Frontal cortex (tissue), 4 donors: ENCODE measurements around the gene TSPAN6. TPM values are rescaled to one million over a fixed set of nuclear protein-coding genes. Genes with fewer than 3 reads are reported as not detected.

Source experiments
- DNase-seq, 2 donors: peaks; one replicate each; pipeline ENCODE4 v3.0.0; 2012; ENCODE audit warnings: low spot score in 2 of 2
- FAIRE-seq: peaks from 2 replicates; lab custom pipeline; 2012; peaks lifted over from hg19 to GRCh38; lab: Jason Lieb, UNC
- total RNA-seq: library from RNA; depleted of rRNA; stranded (reverse); fragments of >200 nt; gene quantifications from one replicate; pipeline ENCODE4 v1.2.3, GENCODE V29; 2014
- donor health status: control.
- donor health status: control.
- donor health status: control.

Gene TSPAN6
- total RNA-seq, 1 donor from 2014 or later: 33.0 TPM

DNA sequence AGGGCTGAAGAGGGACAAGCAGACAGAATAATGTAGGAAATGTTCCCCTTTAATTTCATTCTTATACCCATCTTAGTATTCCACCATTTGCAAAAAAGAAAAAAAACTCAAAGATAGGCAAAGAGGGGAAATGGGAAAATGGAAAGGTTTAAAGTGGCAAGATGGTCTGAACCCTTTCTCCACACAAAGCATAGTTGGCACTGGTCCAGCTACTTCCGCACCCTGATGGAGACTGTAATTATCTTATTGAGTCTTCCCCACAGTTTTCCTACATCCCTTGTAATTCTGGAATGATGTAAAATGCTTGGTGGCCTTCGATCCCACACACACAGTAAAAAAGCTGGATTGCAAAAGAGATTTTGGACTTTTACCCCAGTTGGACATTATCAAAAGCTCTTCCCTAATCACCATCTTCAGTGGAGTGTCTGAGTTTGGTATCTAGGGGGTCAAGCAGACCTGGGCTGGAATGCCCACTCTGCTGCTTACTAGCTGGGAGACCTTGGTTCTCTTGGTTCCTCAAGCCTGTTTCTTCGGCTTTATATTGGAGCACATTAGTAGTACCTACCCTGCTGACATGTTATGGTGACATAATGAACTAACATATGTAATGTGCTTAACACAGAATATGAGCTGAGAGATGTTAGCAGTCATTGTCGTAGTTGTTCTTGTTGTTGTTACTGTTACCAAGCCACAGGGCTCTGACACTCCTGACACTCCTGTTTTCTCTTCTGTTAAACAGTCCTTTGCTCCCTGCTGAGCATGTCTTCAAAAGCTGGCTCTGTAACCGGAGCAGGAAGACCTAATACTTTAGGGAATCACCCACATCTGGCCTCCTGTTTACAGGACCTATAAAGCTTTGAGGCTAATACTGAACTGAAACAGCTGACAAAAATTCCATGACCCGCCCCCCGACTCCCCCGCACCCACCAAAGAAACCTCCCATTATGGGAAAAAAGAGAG lies 12.1 kb upstream of the TSPAN6 start:
- no peak for FAIRE-seq

DNA sequence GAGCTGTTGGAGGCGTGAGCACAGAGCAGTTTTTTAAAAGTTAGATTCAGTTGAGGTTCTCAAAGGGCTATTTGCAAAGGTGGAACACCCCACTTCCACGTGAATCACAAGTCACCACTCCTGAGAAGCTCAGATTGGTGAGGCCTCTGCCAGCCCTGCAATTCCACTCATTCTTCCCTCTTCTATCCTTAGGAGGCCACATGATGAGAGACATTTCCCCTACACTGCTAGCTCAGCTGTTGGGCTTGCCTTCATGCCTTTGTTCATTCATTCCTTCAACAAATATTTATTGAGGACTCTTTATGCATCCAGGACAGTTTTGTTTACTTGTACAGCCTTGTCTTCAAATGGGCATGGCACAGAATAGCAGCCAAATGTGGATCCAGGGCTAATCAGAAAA lies 11.1 kb upstream of the TSPAN6 start:
- no peak for FAIRE-seq

More for the DNA sequence above, 12.1 kb upstream of the TSPAN6 start:
- DNase-seq: no peak

DNA sequence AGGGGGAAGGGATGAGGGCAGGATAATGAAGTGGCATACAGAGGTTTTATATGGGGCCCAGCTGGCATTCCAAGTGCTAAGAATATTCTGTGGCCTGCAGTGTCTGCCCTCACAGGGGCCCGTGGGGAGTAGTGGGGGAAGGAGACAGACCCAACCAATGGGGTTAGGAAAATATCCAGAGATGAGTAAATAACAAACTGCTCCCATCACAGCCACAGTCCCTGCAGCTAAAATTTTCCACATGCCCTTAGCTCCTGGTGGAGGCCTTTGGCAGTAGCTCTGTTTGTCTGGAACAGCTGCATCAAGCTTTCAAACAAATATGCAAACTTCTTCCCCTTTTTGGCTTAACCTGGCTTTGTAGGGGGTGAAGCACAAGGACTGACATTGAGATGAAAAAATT lies 10.5 kb upstream of the TSPAN6 start:
- no peak for DNase-seq
- FAIRE-seq: no peak

More for the DNA sequence above, 11.1 kb upstream of the TSPAN6 start:
- DNase-seq: no peak

DNA sequence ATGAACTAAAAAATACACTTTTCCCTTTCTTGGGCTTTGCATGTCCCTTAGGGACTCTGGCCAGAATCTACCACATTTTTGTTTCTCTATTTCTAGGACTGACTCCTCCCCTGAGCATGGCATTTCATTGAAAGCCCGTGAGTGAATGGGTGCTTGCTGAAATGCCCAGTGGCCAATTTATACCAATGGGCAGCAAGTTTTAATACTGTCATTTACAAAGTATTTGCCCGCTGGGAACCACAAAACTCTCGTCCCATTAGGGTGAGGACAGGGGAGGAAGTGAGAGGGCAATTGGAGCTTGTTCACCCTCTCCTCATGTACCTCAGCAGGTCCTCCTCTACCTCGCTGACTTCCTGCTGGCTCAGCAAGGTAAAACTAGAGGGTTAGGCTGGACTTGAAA lies 8.5 kb upstream of the TSPAN6 start:
- DNase-seq: no peak
- no peak for FAIRE-seq

DNA sequence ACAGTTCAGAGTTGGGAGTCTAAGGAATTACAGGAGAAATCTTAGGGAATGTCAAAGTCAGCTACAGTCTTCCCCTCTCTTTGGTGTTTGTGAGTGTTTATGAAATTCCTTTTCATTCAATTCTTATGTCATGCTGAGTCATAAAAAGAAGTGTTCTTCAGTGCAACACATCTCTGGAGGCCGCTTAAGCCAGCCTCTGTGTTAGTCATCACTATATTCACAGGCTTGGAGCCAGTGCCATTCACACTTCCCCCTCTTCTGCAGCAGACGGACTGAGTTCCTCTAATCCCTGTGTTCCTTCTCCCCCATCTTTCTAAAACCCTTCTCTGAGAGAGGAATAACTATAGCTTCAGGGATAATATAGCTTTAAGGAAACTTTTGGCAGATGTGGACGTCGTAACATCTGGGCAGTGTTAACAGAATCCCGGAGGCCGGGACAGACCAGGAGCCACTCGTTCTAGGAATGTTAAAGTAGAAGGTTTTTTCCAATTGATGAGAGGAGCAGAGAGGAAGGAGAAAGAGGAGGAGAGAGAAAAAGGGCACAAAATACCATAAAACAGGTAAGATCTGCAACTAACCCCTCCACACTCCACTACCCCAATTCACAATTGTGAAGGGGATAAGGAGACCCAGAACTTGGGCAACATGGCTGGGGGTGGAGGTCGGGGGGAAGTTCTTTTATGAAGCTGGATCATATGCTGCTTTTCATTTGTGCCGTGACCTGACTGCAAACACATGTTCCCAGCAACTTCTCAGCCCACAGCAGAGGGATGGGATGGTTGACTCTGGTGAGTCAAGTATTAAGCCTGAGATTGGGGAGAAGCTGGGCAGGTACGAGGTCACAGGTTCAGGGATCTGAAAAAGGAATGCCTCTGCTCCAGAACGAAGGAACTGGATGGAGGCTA lies 7.6 kb upstream of the TSPAN6 start, which contains the start of gene SRPX2:
SRPX2 (plus strand) TSS at position 244 of the 905 bp plus-strand sequence. CDS start 2,124 bp downstream, outside the sequence.
- DNase-seq: peak in 1 of 2 donors; percentile 18
- FAIRE-seq: no peak

DNA sequence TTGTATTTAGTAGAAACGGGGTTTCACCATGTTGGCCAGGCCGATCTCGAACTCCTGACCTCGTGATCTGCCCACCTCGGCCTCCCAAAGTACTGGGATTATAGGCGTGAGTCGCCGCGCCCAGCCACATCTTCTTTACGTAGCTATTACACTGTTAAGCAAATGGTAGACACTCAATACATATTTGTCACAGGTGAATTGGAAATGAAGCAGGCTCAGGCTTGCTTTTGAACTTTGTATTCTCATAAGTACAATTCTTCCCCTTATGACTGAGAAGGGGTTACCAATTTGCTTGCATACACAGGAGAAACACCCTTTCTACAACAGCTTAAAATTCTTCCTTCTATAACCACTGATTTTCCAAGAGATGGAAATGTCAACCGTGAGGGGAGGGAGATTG lies 6.6 kb upstream of the TSPAN6 start:
- DNase-seq (no peak), FAIRE-seq (no peak)

DNA sequence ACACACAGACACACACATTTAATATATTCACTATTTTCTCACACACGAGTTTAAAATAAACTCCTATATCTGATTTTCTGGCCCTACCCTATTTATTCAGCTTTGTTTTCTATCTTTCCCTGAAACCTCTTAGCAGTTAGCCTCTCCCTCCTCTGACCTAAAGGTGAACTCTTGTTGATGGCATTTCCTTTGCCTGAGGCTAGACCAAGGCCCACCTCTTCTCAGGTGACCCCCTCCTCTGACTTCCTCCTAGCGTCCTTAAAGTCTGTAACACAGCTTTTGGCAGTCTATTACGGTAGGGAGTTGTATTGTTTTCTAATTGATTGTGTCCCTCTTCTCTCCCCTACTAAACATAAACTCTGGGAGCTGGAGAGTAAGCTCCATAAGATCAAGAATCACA lies 5.7 kb upstream of the TSPAN6 start:
- DNase-seq: no peak
- no peak for FAIRE-seq

DNA sequence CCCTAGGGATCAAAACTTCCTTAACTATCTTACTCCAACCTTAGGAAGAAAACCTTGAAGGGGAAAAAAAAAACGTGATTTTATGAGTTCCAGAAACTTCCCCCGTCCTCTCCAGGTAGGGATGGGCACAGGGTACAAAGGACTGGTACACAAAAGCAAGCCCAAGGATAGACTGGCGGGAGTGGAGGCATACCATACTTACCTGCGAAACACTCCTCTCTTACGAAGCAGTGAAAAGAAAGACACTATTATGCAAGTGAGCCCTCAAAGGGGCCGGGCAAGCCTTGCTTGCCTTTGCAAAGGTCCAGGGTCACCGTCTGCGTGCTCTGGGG lies 651 bp downstream of the TSPAN6 start:
- DNase-seq (no peak), FAIRE-seq (no peak)

DNA sequence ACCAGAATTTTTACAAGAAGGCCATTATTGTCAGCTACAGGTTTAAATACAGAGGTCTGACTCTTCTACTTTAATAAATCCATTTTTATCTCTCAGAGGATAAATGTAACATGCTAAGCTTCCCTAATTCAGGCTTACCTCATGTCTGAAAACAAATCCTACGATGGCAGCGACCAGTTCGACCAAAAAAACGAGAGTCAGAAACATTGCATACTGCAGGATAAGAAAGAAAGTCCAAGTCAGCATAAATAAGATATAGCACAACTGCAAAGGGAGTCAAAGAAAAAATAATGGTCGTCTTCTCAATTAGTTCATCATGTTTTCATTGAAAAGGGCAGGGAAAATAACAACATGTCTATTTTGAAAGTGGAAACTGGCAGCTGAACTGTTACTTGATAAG lies 1.6 kb downstream of the TSPAN6 start:
- no peak for DNase-seq
- no peak for FAIRE-seq

DNA sequence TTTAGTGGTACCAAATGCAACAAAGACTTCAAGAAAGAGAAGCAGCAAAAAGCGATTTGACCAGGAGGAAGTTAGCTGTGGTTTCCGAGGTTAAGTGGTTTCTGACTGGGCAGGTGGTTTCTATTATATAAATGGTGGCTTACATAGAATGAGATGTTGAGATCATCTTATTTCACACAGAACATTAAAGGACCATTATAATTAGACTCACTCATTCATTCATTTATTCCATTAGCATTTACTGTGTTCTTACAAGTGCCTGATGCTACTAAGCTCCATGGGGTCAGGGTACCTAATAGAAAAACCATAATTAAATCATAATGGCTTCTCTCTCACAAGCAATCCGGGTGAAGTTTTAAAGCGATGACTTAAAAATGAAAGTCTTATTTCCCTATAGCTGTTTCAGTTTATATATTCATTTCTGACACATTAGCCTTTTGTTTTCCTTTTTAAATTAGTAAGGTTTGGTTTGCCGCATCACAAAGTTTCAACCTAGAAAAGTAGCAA lies 10.6 kb downstream of the TSPAN6 start:
- FAIRE-seq: no peak
- no peak for DNase-seq

DNA sequence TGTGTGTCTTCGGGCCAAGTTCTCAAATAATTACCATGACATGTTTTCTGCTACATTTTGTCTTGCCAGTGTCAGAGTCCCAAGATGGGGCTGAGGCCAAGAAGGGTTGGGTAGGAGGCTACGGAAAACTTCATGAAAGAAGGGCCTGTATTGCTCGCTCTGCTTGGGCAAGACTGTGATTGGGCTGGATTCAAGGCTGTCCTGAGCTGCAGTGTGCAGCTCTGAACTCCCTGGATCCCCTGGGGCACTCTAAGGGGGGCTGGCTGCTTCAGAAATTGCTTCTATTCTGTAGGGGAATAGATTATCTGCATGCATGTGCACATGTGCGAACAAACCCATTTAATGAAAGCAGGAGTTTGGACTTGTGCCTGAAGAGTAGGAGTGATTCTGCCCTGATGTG lies 13.6 kb downstream of the TSPAN6 start:
- FAIRE-seq (no peak), DNase-seq (no peak)

DNA sequence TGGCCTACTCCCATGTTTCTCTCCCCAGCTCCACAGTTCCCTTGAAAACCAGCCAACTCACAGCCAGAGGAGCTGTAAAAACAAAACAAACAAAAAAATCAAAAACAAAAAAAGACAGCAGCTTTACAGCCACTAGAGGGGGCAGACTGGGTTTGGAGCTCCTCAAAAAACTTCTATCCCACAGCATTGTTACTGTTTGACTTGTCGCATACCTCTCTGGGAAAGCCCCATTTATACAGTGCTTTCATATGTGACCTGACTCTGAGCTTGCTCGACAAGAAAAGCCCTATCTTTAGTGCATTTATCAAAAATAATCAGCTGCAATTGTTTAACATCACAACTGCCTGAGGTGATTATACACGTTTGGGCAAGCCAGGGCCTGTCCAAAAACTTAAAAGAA lies 21.6 kb downstream of the TSPAN6 start:
- DNase-seq: no peak
- no peak for FAIRE-seq

DNA sequence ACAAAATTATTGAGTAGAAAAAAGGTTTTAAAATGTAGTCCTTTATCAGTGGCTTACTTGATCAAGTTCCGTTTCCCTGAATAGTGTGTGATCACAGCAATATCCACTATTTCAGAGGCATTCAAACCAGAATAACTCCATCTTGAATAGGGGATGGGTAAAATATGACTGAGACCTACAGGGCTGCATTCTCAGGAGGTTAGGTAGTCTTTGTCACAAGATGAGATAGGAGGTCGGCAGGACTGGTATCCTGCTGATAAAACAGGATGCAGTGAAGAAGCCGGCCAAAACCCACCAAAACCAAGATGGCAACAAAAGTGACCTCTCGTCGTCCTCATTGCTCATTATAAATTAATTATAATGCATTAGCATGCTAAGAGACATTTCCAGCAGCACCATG lies 24.7 kb downstream of the TSPAN6 start:
- FAIRE-seq (no peak), DNase-seq (no peak)

DNA sequence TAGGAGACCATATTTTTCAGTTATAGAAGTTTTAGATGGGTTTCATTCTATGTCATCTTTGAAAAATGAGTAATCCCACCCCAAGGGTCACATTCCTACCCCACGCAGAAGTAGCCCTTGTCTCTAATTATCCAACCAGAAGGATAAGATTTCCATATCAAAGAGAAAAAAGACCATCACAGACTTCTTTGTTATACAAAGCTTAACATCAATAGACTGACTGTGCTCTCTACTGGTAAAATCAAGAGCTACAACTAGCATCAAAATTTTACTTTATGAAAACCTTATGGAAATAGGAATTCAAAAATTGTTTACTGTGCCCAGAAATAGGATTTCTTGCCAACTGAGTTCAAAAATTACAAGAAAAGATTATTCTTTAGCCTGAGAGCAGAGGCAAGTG lies 27.0 kb downstream of the TSPAN6 start:
- DNase-seq: no peak
- no peak for FAIRE-seq

DNA sequence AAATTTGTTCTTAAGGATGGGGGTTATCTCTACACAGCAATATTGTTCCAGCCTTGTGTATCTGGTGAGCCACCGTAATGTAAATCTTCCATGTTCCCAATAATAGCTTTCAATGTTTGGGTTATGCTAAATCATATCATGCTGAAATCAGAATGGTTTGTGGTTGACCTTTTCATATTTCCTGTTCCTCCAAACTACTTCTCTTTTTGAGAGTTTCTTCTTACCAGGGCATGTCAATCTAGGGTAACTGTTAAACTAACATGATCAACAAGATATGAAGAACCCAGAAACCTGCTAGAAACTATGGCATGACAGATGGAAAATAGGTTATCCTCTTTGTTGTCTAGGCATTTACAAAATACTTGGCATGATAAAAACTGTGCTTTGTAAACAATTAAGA lies 29.9 kb downstream of the TSPAN6 start:
- FAIRE-seq: no peak

DNA sequence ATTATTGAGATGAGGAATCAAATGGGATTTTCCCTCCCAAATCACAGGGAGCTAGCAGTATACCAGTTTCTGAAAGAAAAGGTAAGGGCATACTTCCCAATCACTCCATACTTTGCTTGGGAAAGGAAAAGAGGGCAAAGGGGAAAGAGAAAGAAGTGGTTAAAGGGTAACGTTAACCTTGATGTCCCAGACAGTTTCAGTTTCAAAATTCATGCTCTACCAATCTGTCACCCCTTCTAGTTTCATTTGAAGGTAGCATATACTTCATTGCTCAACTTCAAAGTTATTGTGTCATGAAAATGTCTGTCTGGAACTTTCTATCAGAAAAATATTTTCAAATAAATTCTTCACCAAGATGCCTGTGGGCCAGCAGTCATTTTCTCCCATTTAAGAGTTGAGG lies 35.8 kb downstream of the TSPAN6 start:
- no peak for FAIRE-seq
- DNase-seq: no peak

More for the DNA sequence above, 29.9 kb downstream of the TSPAN6 start:
- DNase-seq: no peak

DNA sequence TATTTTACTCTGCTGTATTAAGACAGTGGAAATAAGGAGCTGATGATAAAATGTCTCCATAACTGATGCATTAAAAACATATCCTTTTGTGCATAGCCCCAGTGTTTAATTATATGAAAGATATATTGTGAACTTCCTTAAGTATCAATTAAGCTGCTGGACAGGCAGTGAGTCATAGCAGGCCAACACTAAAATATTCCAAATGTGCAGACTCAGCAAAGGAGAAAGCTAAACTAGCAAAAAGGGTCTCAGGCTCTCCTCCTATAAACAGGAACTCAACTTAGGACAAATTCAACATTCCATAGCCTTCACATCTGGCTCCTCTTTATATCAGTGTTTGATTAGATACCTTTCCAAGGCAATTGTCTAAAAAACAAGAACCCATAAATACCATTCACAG lies 36.3 kb downstream of the TSPAN6 start:
- no peak for FAIRE-seq
- DNase-seq: no peak

DNA sequence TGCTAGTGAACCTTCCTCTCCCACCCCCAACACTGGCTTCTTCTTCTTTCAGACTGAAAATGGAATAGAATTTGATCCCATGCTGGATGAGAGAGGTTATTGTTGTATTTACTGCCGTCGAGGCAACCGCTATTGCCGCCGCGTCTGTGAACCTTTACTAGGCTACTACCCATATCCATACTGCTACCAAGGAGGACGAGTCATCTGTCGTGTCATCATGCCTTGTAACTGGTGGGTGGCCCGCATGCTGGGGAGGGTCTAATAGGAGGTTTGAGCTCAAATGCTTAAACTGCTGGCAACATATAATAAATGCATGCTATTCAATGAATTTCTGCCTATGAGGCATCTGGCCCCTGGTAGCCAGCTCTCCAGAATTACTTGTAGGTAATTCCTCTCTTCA lies 37.1 kb downstream of the TSPAN6 start:
- no peak for DNase-seq
- FAIRE-seq: no peak

DNA sequence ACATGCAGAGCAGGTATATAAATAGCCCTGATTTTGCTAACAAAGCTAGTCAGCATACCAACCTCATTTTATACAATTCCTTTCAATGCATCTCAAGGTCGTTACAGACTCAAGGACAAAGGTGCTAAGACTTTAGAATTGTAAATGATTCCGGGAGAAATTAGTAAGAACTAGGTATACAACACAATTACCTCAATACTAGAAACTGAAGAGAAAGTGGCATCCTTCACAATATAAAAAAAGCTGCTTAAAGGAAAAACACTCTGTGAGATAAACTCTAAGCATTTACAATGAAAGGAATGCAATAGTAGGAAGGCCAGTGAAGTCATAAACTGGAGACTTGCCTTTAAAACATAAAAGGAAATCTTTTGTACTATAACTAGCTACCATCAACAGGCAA lies 40.0 kb downstream of the TSPAN6 start:
- no peak for FAIRE-seq
- no peak for DNase-seq

DNA sequence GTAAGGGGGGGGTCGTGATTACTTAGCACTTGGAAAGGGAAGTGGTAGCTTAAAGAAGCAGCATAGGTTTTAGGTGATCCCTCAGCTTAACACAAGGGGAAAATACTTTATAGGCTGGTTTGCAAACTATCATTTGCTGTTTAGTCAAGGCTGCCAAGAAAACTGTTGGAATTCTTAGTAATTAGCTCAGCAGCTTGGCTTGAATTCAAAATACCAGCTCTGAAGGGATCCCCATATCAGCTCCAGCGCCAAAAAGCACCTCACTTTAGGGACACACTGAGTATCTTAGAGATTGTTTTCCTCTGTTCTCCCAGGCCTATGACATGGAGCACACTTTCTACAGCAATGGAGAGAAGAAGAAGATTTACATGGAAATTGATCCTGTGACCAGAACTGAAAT lies 43.0 kb downstream of the TSPAN6 start:
- DNase-seq (no peak), FAIRE-seq (no peak)

DNA sequence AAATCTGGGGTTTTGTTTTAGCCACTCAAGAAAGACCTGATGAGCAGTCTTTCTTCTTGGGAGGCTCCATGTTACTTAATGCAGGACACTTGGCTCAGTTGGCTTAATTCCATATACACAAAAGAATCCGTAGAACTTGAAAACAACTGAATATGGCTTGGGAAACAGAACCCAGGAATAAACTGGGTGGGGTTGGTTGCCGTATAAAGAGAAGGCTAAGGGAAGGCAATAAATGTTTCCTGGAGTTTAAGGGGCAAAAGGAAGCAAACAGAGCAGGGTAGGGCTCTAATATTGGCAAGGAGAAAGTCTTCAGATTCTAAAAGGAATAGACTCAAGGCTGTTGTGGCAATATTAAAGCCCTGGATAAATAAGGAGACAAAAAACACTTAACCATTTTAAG lies 43.5 kb downstream of the TSPAN6 start:
- no peak for FAIRE-seq
- DNase-seq: no peak
